Neuron (in vitro differentiated cells): ENCODE measurements around the gene GTSF1L.

Experiments used
- H2AFZ ChIP-seq: one replicate; pipeline ENCODE4 v1.6.1; 2013; ENCODE audit warnings: low read depth, mild to moderate bottlenecking, inconsistent platforms, low read length, moderate library complexity
- H3K27me3 ChIP-seq: one replicate; pipeline ENCODE4 v1.6.1; 2013; ENCODE audit warnings: low read length; ENCODE audit not compliant: insufficient read depth
- H3K36me3 ChIP-seq: one replicate; pipeline ENCODE4 v1.6.1; 2013; ENCODE audit warnings: low read length; ENCODE audit not compliant: insufficient read depth
- H3K4me1 ChIP-seq: one replicate; pipeline ENCODE4 v1.6.1; 2013; ENCODE audit warnings: low read length; ENCODE audit not compliant: insufficient read depth
- H3K4me3 ChIP-seq: 2 replicates; pipeline ENCODE4 v1.5.1; 2013; ENCODE audit warnings: mild to moderate bottlenecking, low read length, moderate library complexity
- H3K9me3 ChIP-seq: one replicate; pipeline ENCODE4 v1.6.1; 2013; ENCODE audit warnings: low read length

Gene GTSF1L

GRCh38 chr20:43737925-43738324 is 11.1 kb upstream of the GTSF1L start:
- Histone ChIP-seq H3K4me3 (no peak overlapping the region), H2AFZ (no peak overlapping the region), H3K4me1 (peaks cover 10% of the 10 kb centered on the region), H3K9me3 (no peaks in the 10 kb centered on the region), H3K27me3 (no peaks in the 10 kb centered on the region), H3K36me3 (no peaks in the 10 kb centered on the region)

- H3K9me3 ChIP-seq = no peaks in the 10 kb centered on the region
- no peaks in the 10 kb centered on the region for H3K27me3 ChIP-seq
- no peak overlapping the region for H2AFZ ChIP-seq
- H3K36me3 ChIP-seq = no peaks in the 10 kb centered on the region
- H3K4me1 ChIP-seq = peaks cover 10% of the 10 kb centered on the region
- no peak overlapping the region for H3K4me3 ChIP-seq
Measured at GRCh38 chr20:43736588-43737158, 9.9 kb upstream of the GTSF1L start.

GRCh38 chr20:43731927-43732326 is 5.1 kb upstream of the GTSF1L start:
- Histone ChIP-seq H3K9me3 (no peaks in the 10 kb centered on the region), H3K27me3 (no peaks in the 10 kb centered on the region), H3K4me3 (no peak overlapping the region), H3K4me1 (peaks cover 6% of the 10 kb centered on the region), H3K36me3 (no peaks in the 10 kb centered on the region), H2AFZ (no peak overlapping the region)

- no peaks in the 10 kb centered on the region for H3K9me3 ChIP-seq
- H3K4me1 ChIP-seq = peaks cover 1% of the 10 kb centered on the region
- no peaks in the 10 kb centered on the region for H3K36me3 ChIP-seq
- H2AFZ ChIP-seq = no peak overlapping the region
- H3K4me3 ChIP-seq = no peak overlapping the region
- no peaks in the 10 kb centered on the region for H3K27me3 ChIP-seq
Measured at GRCh38 chr20:43731469-43731868, 4.7 kb upstream of the GTSF1L start.

GRCh38 chr20:43728686-43729255 is 2.0 kb upstream of the GTSF1L start:
- no peak overlapping the region for H2AFZ ChIP-seq
- H3K27me3 ChIP-seq = no peaks in the 10 kb centered on the region
- no peaks in the 10 kb centered on the region for H3K4me1 ChIP-seq
- H3K4me3 ChIP-seq = no peak overlapping the region
- no peaks in the 10 kb centered on the region for H3K36me3 ChIP-seq
- H3K9me3 ChIP-seq = no peaks in the 10 kb centered on the region

- H3K36me3 ChIP-seq = no peaks in the 10 kb centered on the region
- H3K27me3 ChIP-seq = no peaks in the 10 kb centered on the region
- H3K4me3 ChIP-seq = no peak overlapping the region
- H3K9me3 ChIP-seq = no peaks in the 10 kb centered on the region
- H3K4me1 ChIP-seq = no peaks in the 10 kb centered on the region
- H2AFZ ChIP-seq = no peak overlapping the region
Measured at GRCh38 chr20:43727980-43728590, 1.3 kb upstream of the GTSF1L start.

GRCh38 chr20:43726333-43726732 is 469 bp downstream of the GTSF1L start:
- H2AFZ ChIP-seq = no peak overlapping the region
- H3K36me3 ChIP-seq = no peaks in the 10 kb centered on the region
- H3K27me3 ChIP-seq = no peaks in the 10 kb centered on the region
- no peak overlapping the region for H3K4me3 ChIP-seq
- no peaks in the 10 kb centered on the region for H3K4me1 ChIP-seq
- H3K9me3 ChIP-seq = no peaks in the 10 kb centered on the region

GRCh38 chr20:43725666-43726065 is 1.1 kb downstream of the GTSF1L start:
- no peak overlapping the region for H2AFZ ChIP-seq
- H3K9me3 ChIP-seq = no peaks in the 10 kb centered on the region
- H3K4me1 ChIP-seq = no peaks in the 10 kb centered on the region
- no peaks in the 10 kb centered on the region for H3K27me3 ChIP-seq
- H3K4me3 ChIP-seq = no peak overlapping the region
- no peaks in the 10 kb centered on the region for H3K36me3 ChIP-seq

GRCh38 chr20:43724383-43724782 is 2.4 kb downstream of the GTSF1L start:
- no peaks in the 10 kb centered on the region for H3K9me3 ChIP-seq
- H3K27me3 ChIP-seq = no peaks in the 10 kb centered on the region
- H3K4me3 ChIP-seq = no peak overlapping the region
- H3K4me1 ChIP-seq = no peaks in the 10 kb centered on the region
- no peak overlapping the region for H2AFZ ChIP-seq
- no peaks in the 10 kb centered on the region for H3K36me3 ChIP-seq

GRCh38 chr20:43723735-43724134 is 3.1 kb downstream of the GTSF1L start:
- Histone ChIP-seq H3K9me3 (no peaks in the 10 kb centered on the region), H3K27me3 (no peaks in the 10 kb centered on the region), H2AFZ (no peak overlapping the region), H3K36me3 (no peaks in the 10 kb centered on the region), H3K4me3 (no peak overlapping the region), H3K4me1 (no peaks in the 10 kb centered on the region)

GRCh38 chr20:43723186-43723585 is 3.6 kb downstream of the GTSF1L start:
- no peaks in the 10 kb centered on the region for H3K27me3 ChIP-seq
- H3K4me3 ChIP-seq = no peak overlapping the region
- H3K9me3 ChIP-seq = no peaks in the 10 kb centered on the region
- H2AFZ ChIP-seq = no peak overlapping the region
- H3K36me3 ChIP-seq = no peaks in the 10 kb centered on the region
- H3K4me1 ChIP-seq = no peaks in the 10 kb centered on the region

GRCh38 chr20:43722153-43722505 is 4.7 kb downstream of the GTSF1L start:
- H3K27me3 ChIP-seq = no peaks in the 10 kb centered on the region
- H3K9me3 ChIP-seq = no peaks in the 10 kb centered on the region
- H3K4me3 ChIP-seq = no peak overlapping the region
- H3K36me3 ChIP-seq = no peaks in the 10 kb centered on the region
- H2AFZ ChIP-seq = no peak overlapping the region
- H3K4me1 ChIP-seq = no peaks in the 10 kb centered on the region

- Histone ChIP-seq H3K4me3 (no peak overlapping the region), H3K36me3 (no peaks in the 10 kb centered on the region), H3K9me3 (no peaks in the 10 kb centered on the region), H3K27me3 (no peaks in the 10 kb centered on the region), H2AFZ (no peak overlapping the region), H3K4me1 (no peaks in the 10 kb centered on the region)
Measured at GRCh38 chr20:43721429-43722152, 5.2 kb downstream of the GTSF1L start.
